GM12878 (cell line): ENCODE data around the gene USP14. TPM values are rescaled to one million over a fixed set of nuclear protein-coding genes. Genes with fewer than 3 reads are reported as not detected.

ENCODE experiments used
- ATAC-seq: fragments of 200-7000 bp; cut with Tn5 transposase; 3 replicates; pipeline ENCODE4 v1.9.1; 2020; ENCODE audit warnings: mild to moderate bottlenecking, moderate library complexity
- BruUV-seq: library from RNA; stranded (reverse); fragments of 400-500 nt; replicated peaks from 2 replicates; lab custom pipeline; 2021; lab: Mats Ljungman, UMichigan
- CTCF ChIA-PET: fragments of 300-600 bp; sonication (Branson Sonifier 250); formaldehyde crosslinking; extraction: SDS; loops from one replicate; lab custom pipeline; 2021; ENCODE audit warnings: inconsistent platforms; lab: Yijun Ruan, JAX
- POLR2A ChIA-PET: fragments of 350-600 bp; formaldehyde crosslinking; extraction: SDS; loops from one replicate; lab custom pipeline; 2021; ENCODE audit warnings: inconsistent platforms; lab: Charles Lee
- RAD21 ChIA-PET: fragments of 300-600 bp; sonication (Branson Sonifier 250); formaldehyde crosslinking; loops from one replicate; lab custom pipeline; 2023; ENCODE audit warnings: antibody characterized with exemption; ENCODE audit not compliant: unreplicated experiment; lab: Charles Lee
- SMC1A ChIA-PET: fragments of 300-600 bp; sonication (Branson Sonifier 250); formaldehyde crosslinking; loops from one replicate; lab custom pipeline; 2023; ENCODE audit not compliant: unreplicated experiment, uncharacterized antibody; lab: Charles Lee
- DNase-seq: peaks from one replicate; pipeline ENCODE4 v3.0.0-alpha.2; 2011; ENCODE audit warnings: low read depth, low spot score
- FAIRE-seq: peaks from 3 replicates; lab custom pipeline; 2011; peaks lifted over from hg19 to GRCh38; lab: Jason Lieb, UNC
- H2AFZ ChIP-seq: 2 replicates; pipeline ENCODE4 v1.6.0; 2011; ENCODE audit warnings: low read depth, low read length, control low read depth; ENCODE audit not compliant: control insufficient read depth
- H3K27ac ChIP-seq: 2 replicates; pipeline ENCODE4 v1.5.1; 2011; ENCODE audit warnings: control low read depth; ENCODE audit not compliant: control insufficient read depth, insufficient read depth
- H3K27me3 ChIP-seq, 2 experiments: replicated peaks in 1 of 2; 2 replicates each; pipeline versions ENCODE4 v1.6.0 to v1.6.1; 2011; ENCODE audit warnings: low read length in 1 of 2; ENCODE audit not compliant: control insufficient read depth in 2 of 2, insufficient read depth in 2 of 2
- H3K36me3 ChIP-seq, 2 experiments: 2 replicates each; pipeline ENCODE4 v1.5.1; 2011; ENCODE audit warnings: low read length in 1 of 2; ENCODE audit not compliant: control insufficient read depth in 2 of 2, insufficient read depth in 2 of 2
- H3K4me1 ChIP-seq: 2 replicates; pipeline ENCODE4 v1.6.1; 2011; ENCODE audit warnings: mild to moderate bottlenecking, low read length, moderate library complexity, mixed read lengths; ENCODE audit not compliant: control insufficient read depth, insufficient read depth
- H3K4me2 ChIP-seq: 2 replicates; pipeline ENCODE4 v1.6.0; 2011; ENCODE audit warnings: control low read depth; ENCODE audit not compliant: control insufficient read depth, insufficient read depth
- H3K4me3 ChIP-seq: fragments of 200-600 bp; sonication (generic); 2 replicates; pipeline ENCODE4 v1.5.1; 2016
- H3K79me2 ChIP-seq: 2 replicates; pipeline ENCODE4 v1.6.0; 2011; ENCODE audit warnings: low read length; ENCODE audit not compliant: control insufficient read depth, insufficient read depth
- H3K9ac ChIP-seq: 2 replicates; pipeline ENCODE4 v1.8.0; 2011; ENCODE audit warnings: low read length, control low read depth, mixed read lengths; ENCODE audit not compliant: control insufficient read depth, insufficient read depth
- H3K9me3 ChIP-seq: replicated peaks from 3 replicates; pipeline ENCODE4 v1.5.1; 2011; ENCODE audit warnings: mild to moderate bottlenecking, low read length; ENCODE audit not compliant: control insufficient read depth, insufficient read depth
- H4K20me1 ChIP-seq: 2 replicates; pipeline ENCODE4 v1.6.0; 2011; ENCODE audit not compliant: control insufficient read depth, insufficient read depth
- BCL3 ChIP-seq: IDR thresholded peaks from 2 replicates; pipeline ENCODE4 v1.6.1; 2011; ENCODE audit warnings: borderline replicate concordance, low read depth, mild to moderate bottlenecking, moderate library complexity, low read length; ENCODE audit not compliant: insufficient read depth, poor library complexity, severe bottlenecking
- BMI1 ChIP-seq: fragments of 450-650 bp; IDR thresholded peaks from 2 replicates; pipeline ENCODE4 v1.6.1; 2016; ENCODE audit warnings: mild to moderate bottlenecking, moderate library complexity, borderline replicate concordance
- CBFB ChIP-seq: IDR thresholded peaks from 2 replicates; pipeline ENCODE4 v1.6.1; 2016; ENCODE audit warnings: antibody characterized with exemption, low read depth
- CUX1 ChIP-seq: IDR thresholded peaks from 2 replicates; pipeline ENCODE4 v1.6.1; 2012; ENCODE audit warnings: improper control_type of control experiment, low read depth, low read length; ENCODE audit not compliant: insufficient replicate concordance
- ESRRA ChIP-seq: IDR thresholded peaks from 2 replicates; pipeline ENCODE4 v1.6.1; 2012; ENCODE audit warnings: mild to moderate bottlenecking, low read length, improper control_type of control experiment
- FOXK2 ChIP-seq: fragments of 450-650 bp; IDR thresholded peaks from 2 replicates; pipeline ENCODE4 v1.6.1; 2017; ENCODE audit warnings: mild to moderate bottlenecking, moderate library complexity
- IRF4 ChIP-seq: IDR thresholded peaks from 2 replicates; pipeline ENCODE4 v1.6.1; 2011; ENCODE audit warnings: low read depth, low read length
- PAX5 ChIP-seq: IDR thresholded peaks from 2 replicates; pipeline ENCODE4 v1.6.1; 2011; ENCODE audit warnings: low read depth, low read length, borderline replicate concordance
- POU2F2 ChIP-seq: IDR thresholded peaks from 3 replicates; pipeline ENCODE4 v1.6.1; 2011; ENCODE audit warnings: low read depth, mild to moderate bottlenecking, low read length, borderline replicate concordance
- RAD21 ChIP-seq: IDR thresholded peaks from 2 replicates; pipeline ENCODE4 v1.6.1; 2011; ENCODE audit warnings: mild to moderate bottlenecking, low read depth, low read length, moderate library complexity; ENCODE audit not compliant: insufficient read depth
- SMAD5 ChIP-seq: IDR thresholded peaks from 2 replicates; pipeline ENCODE4 v1.6.1; 2016; ENCODE audit warnings: antibody characterized with exemption, low read depth
- SUPT20H ChIP-seq: IDR thresholded peaks from 2 replicates; pipeline ENCODE4 v1.6.1; 2011; ENCODE audit warnings: low read depth, mild to moderate bottlenecking, low read length, moderate library complexity, borderline replicate concordance; ENCODE audit not compliant: control insufficient read depth
- TAF1 ChIP-seq: IDR thresholded peaks from 2 replicates; pipeline ENCODE4 v1.6.1; 2011; ENCODE audit warnings: mild to moderate bottlenecking, low read depth, low read length, borderline replicate concordance
- YY1 ChIP-seq: IDR thresholded peaks from 2 replicates; pipeline ENCODE4 v1.6.1; 2011; ENCODE audit warnings: low read depth, mild to moderate bottlenecking, low read length
- ZNF622 ChIP-seq: fragments of 450-650 bp; IDR thresholded peaks from 2 replicates; pipeline ENCODE4 v1.6.1; 2017; ENCODE audit warnings: mild to moderate bottlenecking, inconsistent platforms
- ZZZ3 ChIP-seq: IDR thresholded peaks from 2 replicates; pipeline ENCODE4 v1.6.1; 2011; ENCODE audit warnings: low read depth; ENCODE audit not compliant: control insufficient read depth, insufficient read length
- WGBS: methylation state at CpG from one replicate; pipeline ENCODE4 v1.1.6; 2016; ENCODE audit warnings: low lambda C conversion rate; ENCODE audit not compliant: insufficient replicate concordance, insufficient coverage; ENCODE audit errors: missing lambda C conversion rate; 5-methylcytosine and 5-hydroxymethylcytosine counted together
- in situ Hi-C: fragments of 300-500 bp; cut with MboI; formaldehyde crosslinking; loops from 9 replicates; pipeline ENCODE4 v1.14.3; 2018; ENCODE audit warnings: mixed read lengths
- intact Hi-C: fragments of 100-400 bp; cut with micrococcal nuclease; formaldehyde crosslinking; loops from one replicate; pipeline ENCODE4 v1.14.2; 2022; ENCODE audit not compliant: unreplicated experiment
- polyA plus RNA-seq, 11 experiments: library from polyadenylated mRNA; depleted of rRNA in 4 of 11; unstranded in 6 of 11; stranded (reverse) in 5 of 11; fragments of >200 nt; fragmentation: Nextera tagmentation in 4 of 11; fragmentation: Illumina TruSeq in 1 of 11; extraction: Ambion mirVana in 4 of 11; extraction: Trizol in 1 of 11; gene quantifications; 1 replicate in 1 of 11; 2 replicates in 10 of 11; pipeline versions ENCODE4 v1.2.1 to v1.2.3, GENCODE V29; 2011 to 2016; ENCODE audit warnings: inconsistent platforms in 2 of 11, missing spikeins in 2 of 11, low read depth in 1 of 11
- total RNA-seq, 4 experiments: library from RNA; depleted of rRNA in 3 of 4; stranded (reverse); fragments of >200 nt in 3 of 4; fragmentation: Illumina TruSeq in 1 of 4; extraction: Trizol in 1 of 4; gene quantifications; 2 replicates each; pipeline versions ENCODE4 v1.2.1 to v1.2.3, GENCODE V29; 2013 to 2021
- TF ChIP-seq, protein P1 (sequence below): IDR thresholded peaks from 2 replicates; pipeline ENCODE4 v1.6.1; 2012; ENCODE audit warnings: low read depth, low read length, improper control_type of control experiment

USP14 gene
- total and polyA plus RNA-seq, 10 of the 15 experiments (the other 5 are each of a cell fraction or from before 2014, with no cell fraction given), result 14.3 to 127 (median 29.6) TPM

DNA sequence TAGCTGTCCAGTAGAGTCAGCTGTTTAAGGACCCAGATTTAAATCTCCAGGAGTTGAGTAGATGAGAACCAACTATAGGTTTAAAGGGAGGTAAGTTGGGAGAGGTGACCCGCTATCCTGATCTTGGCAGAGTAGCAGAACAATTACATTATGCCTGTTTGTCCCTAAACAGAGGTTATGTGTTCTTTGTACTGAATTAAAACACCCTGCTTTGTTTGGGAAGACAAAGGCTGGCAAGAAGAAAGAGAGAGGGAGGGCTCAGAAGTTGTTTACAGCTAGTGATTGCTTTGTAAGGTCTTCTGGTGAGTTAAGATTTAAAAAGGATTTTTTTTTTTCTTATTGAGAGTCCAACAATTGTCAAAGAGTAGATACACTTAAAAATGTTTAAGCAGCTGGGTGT lies 37.3 kb downstream of the USP14 start:
- Histone ChIP-seq H4K20me1 (no peaks in the 10 kb centered on the region), H3K9ac (no peak overlapping the region), H3K9me3 (no peaks in the 10 kb centered on the region), H3K36me3 (peaks cover 1 to 16% of the 10 kb centered on the region in 2 experiments), H3K79me2 (no peaks in the 10 kb centered on the region; the same call in none of the 2 replicates), H3K4me1 (no peaks in the 10 kb centered on the region), H2AFZ (no peak overlapping the region), H3K27ac (no peak overlapping the region), H3K4me3 (no peak overlapping the region), H3K4me2 (no peak overlapping the region), H3K27me3 (no peaks in the 10 kb centered on the region)
- in situ Hi-C loops, result no loop called here
- ChIA-PET SMC1A (interaction anchor here (0.8 to 1.5 kb wide), 3 partner anchors 9 to 17 kb away, joined by 3 to 6 read pairs (median 4); no protein-coding TSS in a partner anchor), RAD21 (no interaction called here), POLR2A (interaction anchor here (0.7 to 1.2 kb wide), 2 partner anchors 10 to 21 kb away, joined by 3 read pairs; no protein-coding TSS in a partner anchor), CTCF (interaction anchor here (0.6 to 1.5 kb wide), 3 partner anchors 10 to 28 kb away, joined by 3 read pairs; no protein-coding TSS in a partner anchor)
- DNase-seq, result no peak
- 93% methylated on average over 1 of the region's 1 CpG for WGBS
- no peak for ATAC-seq
- intact Hi-C loops, result no loop called here
- FAIRE-seq, result no peak
- no TSS peak for BruUV-seq
- TF ChIP-seq CBFB, result no peak
- TF ChIP-seq IRF4, result no peak
- TF ChIP-seq POU2F2, result no peak
- TF ChIP-seq YY1, result no peak
- no peak for TF ChIP-seq ESRRA
- no peak for TF ChIP-seq FOXK2
- no peak for TF ChIP-seq PAX5
- no peak for TF ChIP-seq SMAD5
- TF ChIP-seq BCL3, result no peak
- no peak for TF ChIP-seq TAF1
- no peak for TF ChIP-seq ZZZ3
- TF ChIP-seq SUPT20H, result no peak
- TF ChIP-seq, protein P1, sequence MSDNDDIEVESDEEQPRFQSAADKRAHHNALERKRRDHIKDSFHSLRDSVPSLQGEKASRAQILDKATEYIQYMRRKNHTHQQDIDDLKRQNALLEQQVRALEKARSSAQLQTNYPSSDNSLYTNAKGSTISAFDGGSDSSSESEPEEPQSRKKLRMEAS, result no peak
- TF ChIP-seq ZNF622, result no peak
- TF ChIP-seq BMI1, result no peak
- TF ChIP-seq RAD21, result no peak
- no peak for TF ChIP-seq CUX1
